ENCODE data around the gene SAFB2.
"Not testable (repeated sequence)": the region's sequence is repeated elsewhere in the genome, so short reads cannot be mapped to it uniquely, and the experiment has no call there.

The SAFB2 gene

GRCh38 chr19:5609881-5610448 lies 12.6 kb downstream of the SAFB2 start:
- DNase-seq (ENCODE audit: insufficient read length, low spot score): no peak
- no peak for FAIRE-seq
- TF ChIP-seq CTCF (IDR thresholded peaks at IDR 0.05; ENCODE audit: insufficient read depth, missing control alignments): no peak

GRCh38 chr19:5608766-5609165 lies 13.8 kb downstream of the SAFB2 start:
- DNase-seq (ENCODE audit: insufficient read length, low spot score); FAIRE-seq: not testable (repeated sequence)

GRCh38 chr19:5608291-5608690 lies 14.3 kb downstream of the SAFB2 start:
- no peak for TF ChIP-seq CTCF (IDR thresholded peaks at IDR 0.05; ENCODE audit: insufficient read depth, missing control alignments)
- no peak for FAIRE-seq

GRCh38 chr19:5607318-5608275 lies 15.0 kb downstream of the SAFB2 start:
- FAIRE-seq: no peak
- no peak for DNase-seq (ENCODE audit: insufficient read length, low spot score)
- TF ChIP-seq CTCF (IDR thresholded peaks at IDR 0.05; ENCODE audit: insufficient read depth, missing control alignments): no peak

More at GRCh38 chr19:5608291-5608690, 14.3 kb downstream of the SAFB2 start:
- no peak for DNase-seq (ENCODE audit: insufficient read length, low spot score)

- FAIRE-seq (no peak), DNase-seq (ENCODE audit: insufficient read length, low spot score) (no peak)
- no peak for TF ChIP-seq CTCF (IDR thresholded peaks at IDR 0.05; ENCODE audit: insufficient read depth, missing control alignments)
These were observed 17.2 kb downstream of the SAFB2 start for GRCh38 chr19:5605362-5605761.

GRCh38 chr19:5603626-5604025 lies 18.9 kb downstream of the SAFB2 start:
- no peak for TF ChIP-seq CTCF (IDR thresholded peaks at IDR 0.05; ENCODE audit: insufficient read depth, missing control alignments)
- no peak for FAIRE-seq
- DNase-seq (ENCODE audit: insufficient read length, low spot score): no peak

GRCh38 chr19:5600797-5601196 lies 21.8 kb downstream of the SAFB2 start:
- DNase-seq (ENCODE audit: insufficient read length, low spot score): no peak
- FAIRE-seq: no peak
- no peak for TF ChIP-seq CTCF (IDR thresholded peaks at IDR 0.05; ENCODE audit: insufficient read depth, missing control alignments)
